HepG2 (cell line): ENCODE data around the gene SMAD7. TPM values are rescaled to one million over a fixed set of nuclear protein-coding genes. Genes with fewer than 3 reads are reported as not detected.
A peak's percentile ranks its signal among the peaks of the same experiment; 100 is the strongest.

Experiments
- ARNT ChIP-seq: fragments of 450-650 bp; IDR thresholded peaks from 2 replicates; pipeline ENCODE4 v1.6.1; 2017
- BRD4 ChIP-seq: sonication (generic); formaldehyde crosslinking; IDR thresholded peaks from 2 replicates; pipeline ENCODE4 v1.4.0; 2020; ENCODE audit warnings: missing genetic modification reagents
- CCDC6 ChIP-seq: sonication (generic); formaldehyde crosslinking; IDR thresholded peaks from 2 replicates; pipeline ENCODE4 v1.8.1; 2022; ENCODE audit warnings: mild to moderate bottlenecking, missing genetic modification reagents, moderate library complexity
- DBP ChIP-seq: sonication (generic); formaldehyde crosslinking; IDR thresholded peaks from 2 replicates; pipeline ENCODE4 v1.4.0; 2020; ENCODE audit warnings: missing genetic modification reagents; ENCODE audit errors: not compliant biosample characterization
- GABPB1 ChIP-seq: IDR thresholded peaks from 2 replicates; pipeline ENCODE4 v1.6.1; 2016; ENCODE audit warnings: mild to moderate bottlenecking, missing genetic modification reagents, moderate library complexity, missing compliant biosample characterization
- HNRNPLL ChIP-seq: fragments of 200-400 bp; formaldehyde crosslinking; IDR thresholded peaks from 2 replicates; pipeline ENCODE4 v1.6.1; 2017; ENCODE audit warnings: mild to moderate bottlenecking, low read depth, low read length; ENCODE audit not compliant: poor library complexity, severe bottlenecking
- MYC ChIP-seq: sonication (generic); formaldehyde crosslinking; IDR thresholded peaks from 2 replicates; pipeline ENCODE4 v1.9.0; 2021; ENCODE audit warnings: missing genetic modification reagents, borderline replicate concordance
- NCOR1 ChIP-seq: fragments of 200-600 bp; sonication (generic); IDR thresholded peaks from 2 replicates; pipeline ENCODE4 v1.7.0; 2017; ENCODE audit warnings: antibody characterized with exemption, low read length, borderline replicate concordance
- NFYC ChIP-seq: IDR thresholded peaks from 2 replicates; pipeline ENCODE4 v1.6.1; 2016; ENCODE audit warnings: missing genetic modification reagents, missing compliant biosample characterization
- PHF21A ChIP-seq: sonication (generic); formaldehyde crosslinking; IDR thresholded peaks from 2 replicates; pipeline ENCODE4 v1.5.0; 2020; ENCODE audit warnings: mild to moderate bottlenecking, missing genetic modification reagents
- PRDM15 ChIP-seq: sonication (generic); formaldehyde crosslinking; IDR thresholded peaks from 2 replicates; pipeline ENCODE4 v1.4.0; 2020; ENCODE audit warnings: missing genetic modification reagents
- REPIN1 ChIP-seq: sonication (generic); formaldehyde crosslinking; IDR thresholded peaks from 2 replicates; pipeline ENCODE4 v1.8.0; 2022; ENCODE audit warnings: missing genetic modification reagents, low read depth, mild to moderate bottlenecking, borderline replicate concordance
- TEF ChIP-seq: sonication (generic); formaldehyde crosslinking; IDR thresholded peaks from 2 replicates; pipeline ENCODE4 v1.5.0; 2020; ENCODE audit warnings: missing genetic modification reagents
- YEATS4 ChIP-seq: sonication (generic); formaldehyde crosslinking; IDR thresholded peaks from 2 replicates; pipeline ENCODE4 v1.4.0; 2020; ENCODE audit warnings: missing genetic modification reagents, borderline replicate concordance
- ZFY ChIP-seq: sonication (generic); formaldehyde crosslinking; IDR thresholded peaks from 2 replicates; pipeline ENCODE4 v1.4.0; 2020; ENCODE audit warnings: missing genetic modification reagents
- ZMYM3 ChIP-seq: sonication (generic); formaldehyde crosslinking; IDR thresholded peaks from 2 replicates; pipeline ENCODE4 v1.5.1; 2020; ENCODE audit warnings: mild to moderate bottlenecking, missing genetic modification reagents
- ZNF18 ChIP-seq: sonication (generic); formaldehyde crosslinking; IDR thresholded peaks from 2 replicates; pipeline ENCODE4 v1.8.0; 2022; ENCODE audit warnings: mild to moderate bottlenecking, missing genetic modification reagents; ENCODE audit not compliant: insufficient replicate concordance
- ZNF225 ChIP-seq: sonication (generic); formaldehyde crosslinking; IDR thresholded peaks from 2 replicates; pipeline ENCODE4 v1.4.0; 2020; ENCODE audit warnings: mild to moderate bottlenecking, missing genetic modification reagents
- ZNF629 ChIP-seq: sonication (generic); formaldehyde crosslinking; conservative IDR thresholded peaks from 2 replicates; pipeline ENCODE4 v1.5.0; 2020; ENCODE audit warnings: missing genetic modification reagents
- ZNF740 ChIP-seq: sonication (generic); formaldehyde crosslinking; IDR thresholded peaks from 2 replicates; pipeline ENCODE4 v1.4.0; 2020; ENCODE audit warnings: missing genetic modification reagents
- ZNF879 ChIP-seq: sonication (generic); formaldehyde crosslinking; IDR thresholded peaks from 2 replicates; pipeline ENCODE4 v1.8.1; 2023; ENCODE audit warnings: missing genetic modification reagents
- polyA plus RNA-seq, 8 experiments: library from polyadenylated mRNA; depleted of rRNA in 3 of 8; stranded (reverse) in 7 of 8; unstranded in 1 of 8; fragments of >200 nt; fragmentation: Illumina TruSeq in 4 of 8; extraction: Trizol in 4 of 8; gene quantifications; 2 replicates each; pipeline versions ENCODE4 v1.2.1 to v1.2.3, GENCODE V29; 2011 to 2016; ENCODE audit warnings: low read depth in 4 of 8, missing spikeins in 1 of 8, mixed read lengths in 1 of 8; ENCODE audit not compliant: insufficient read depth in 1 of 8
- total RNA-seq, 5 experiments: library from RNA; depleted of rRNA; stranded (reverse); fragments of >200 nt; fragmentation: Illumina TruSeq; extraction: Trizol; gene quantifications; 2 replicates each; pipeline ENCODE4 v1.2.3, GENCODE V29; 2016; ENCODE audit warnings: low read depth in 1 of 5

The SMAD7 gene
- total and polyA plus RNA-seq, 2 of the 13 experiments (the other 11 are each of a cell fraction or from before 2014, with no cell fraction given) = 17.4 to 24.7 TPM

- TF ChIP-seq ZNF18 (CRISPR knock-in tag) (peak; percentile 18), MYC (CRISPR knock-in tag) (0 out of 2 replicates have a peak, but pooled peaks have one; percentile 50), ZNF879 (CRISPR knock-in tag) (0 out of 2 replicates have a peak, but pooled peaks have one; percentile 28), CCDC6 (CRISPR knock-in tag) (peak; percentile 58; the same call in 1 of the 2 replicates), HNRNPLL (peak; percentile 77), BRD4 (CRISPR knock-in tag) (0 out of 2 replicates have a peak, but pooled peaks have one; percentile 13), ARNT (no peak), PRDM15 (CRISPR knock-in tag) (peak; percentile 85), NFYC (no peak), ZMYM3 (no peak), TEF (0 out of 2 replicates have a peak, but pooled peaks have one; percentile 24), GABPB1 (CRISPR knock-in tag) (peak; percentile 70; the same call in 1 of the 2 replicates), ZNF629 (CRISPR knock-in tag) (0 out of 2 replicates have a peak, but pooled peaks have one; percentile 6), REPIN1 (CRISPR knock-in tag) (0 out of 2 replicates have a peak, but pooled peaks have one; percentile 19), ZNF225 (peak; percentile 31; the same call in 1 of the 2 replicates), DBP (CRISPR knock-in tag) (peak; percentile 28), NCOR1 (peak; percentile 89; the same call in 1 of the 2 replicates), YEATS4 (CRISPR knock-in tag) (peak; percentile 58), ZFY (CRISPR knock-in tag) (peak; percentile 65; the same call in 1 of the 2 replicates), PHF21A (CRISPR knock-in tag) (peak; percentile 45), ZNF740 (CRISPR knock-in tag) (peak; percentile 57; the same call in 1 of the 2 replicates)
These were observed 1.7 kb upstream of the SMAD7 start (continued) for GRCh38 chr18:48952287-48953103.
